GM12878 (cell line): Measurements from ENCODE around the gene NUP50. TPM values are rescaled to one million over a fixed set of nuclear protein-coding genes. Genes with fewer than 3 reads are reported as not detected.

Source experiments
- ATAC-seq: fragments of 200-7000 bp; cut with Tn5 transposase; 3 replicates; pipeline ENCODE4 v1.9.1; 2020; ENCODE audit warnings: mild to moderate bottlenecking, moderate library complexity
- BruUV-seq: library from RNA; stranded (reverse); fragments of 400-500 nt; replicated peaks from 2 replicates; lab custom pipeline; 2021; lab: Mats Ljungman, UMichigan
- CTCF ChIA-PET: fragments of 300-600 bp; sonication (Branson Sonifier 250); formaldehyde crosslinking; extraction: SDS; loops from one replicate; lab custom pipeline; 2021; ENCODE audit warnings: inconsistent platforms; lab: Yijun Ruan, JAX
- POLR2A ChIA-PET: fragments of 350-600 bp; formaldehyde crosslinking; extraction: SDS; loops from one replicate; lab custom pipeline; 2021; ENCODE audit warnings: inconsistent platforms; lab: Charles Lee
- RAD21 ChIA-PET: fragments of 300-600 bp; sonication (Branson Sonifier 250); formaldehyde crosslinking; loops from one replicate; lab custom pipeline; 2023; ENCODE audit warnings: antibody characterized with exemption; ENCODE audit not compliant: unreplicated experiment; lab: Charles Lee
- SMC1A ChIA-PET: fragments of 300-600 bp; sonication (Branson Sonifier 250); formaldehyde crosslinking; loops from one replicate; lab custom pipeline; 2023; ENCODE audit not compliant: unreplicated experiment, uncharacterized antibody; lab: Charles Lee
- DNase-seq: peaks from one replicate; pipeline ENCODE4 v3.0.0-alpha.2; 2011; ENCODE audit warnings: low read depth, low spot score
- FAIRE-seq: peaks from 3 replicates; lab custom pipeline; 2011; peaks lifted over from hg19 to GRCh38; lab: Jason Lieb, UNC
- H2AFZ ChIP-seq: 2 replicates; pipeline ENCODE4 v1.6.0; 2011; ENCODE audit warnings: low read depth, low read length, control low read depth; ENCODE audit not compliant: control insufficient read depth
- H3K27ac ChIP-seq: 2 replicates; pipeline ENCODE4 v1.5.1; 2011; ENCODE audit warnings: control low read depth; ENCODE audit not compliant: control insufficient read depth, insufficient read depth
- H3K27me3 ChIP-seq, 2 experiments: replicated peaks in 1 of 2; 2 replicates each; pipeline versions ENCODE4 v1.6.0 to v1.6.1; 2011; ENCODE audit warnings: low read length in 1 of 2; ENCODE audit not compliant: control insufficient read depth in 2 of 2, insufficient read depth in 2 of 2
- H3K36me3 ChIP-seq, 2 experiments: 2 replicates each; pipeline ENCODE4 v1.5.1; 2011; ENCODE audit warnings: low read length in 1 of 2; ENCODE audit not compliant: control insufficient read depth in 2 of 2, insufficient read depth in 2 of 2
- H3K4me1 ChIP-seq: 2 replicates; pipeline ENCODE4 v1.6.1; 2011; ENCODE audit warnings: mild to moderate bottlenecking, low read length, moderate library complexity, mixed read lengths; ENCODE audit not compliant: control insufficient read depth, insufficient read depth
- H3K4me2 ChIP-seq: 2 replicates; pipeline ENCODE4 v1.6.0; 2011; ENCODE audit warnings: control low read depth; ENCODE audit not compliant: control insufficient read depth, insufficient read depth
- H3K4me3 ChIP-seq: fragments of 200-600 bp; sonication (generic); 2 replicates; pipeline ENCODE4 v1.5.1; 2016
- H3K79me2 ChIP-seq: 2 replicates; pipeline ENCODE4 v1.6.0; 2011; ENCODE audit warnings: low read length; ENCODE audit not compliant: control insufficient read depth, insufficient read depth
- H3K9ac ChIP-seq: 2 replicates; pipeline ENCODE4 v1.8.0; 2011; ENCODE audit warnings: low read length, control low read depth, mixed read lengths; ENCODE audit not compliant: control insufficient read depth, insufficient read depth
- H3K9me3 ChIP-seq: replicated peaks from 3 replicates; pipeline ENCODE4 v1.5.1; 2011; ENCODE audit warnings: mild to moderate bottlenecking, low read length; ENCODE audit not compliant: control insufficient read depth, insufficient read depth
- H4K20me1 ChIP-seq: 2 replicates; pipeline ENCODE4 v1.6.0; 2011; ENCODE audit not compliant: control insufficient read depth, insufficient read depth
- BRCA1 ChIP-seq: IDR thresholded peaks from 2 replicates; pipeline ENCODE4 v1.6.1; 2011; ENCODE audit warnings: low read depth, low read length, improper control_type of control experiment
- DPF2 ChIP-seq: fragments of 450-650 bp; IDR thresholded peaks from 2 replicates; pipeline ENCODE4 v1.6.1; 2017; ENCODE audit warnings: mild to moderate bottlenecking
- ELK1 ChIP-seq: IDR thresholded peaks from 2 replicates; pipeline ENCODE4 v1.6.1; 2012; ENCODE audit warnings: low read depth, low read length, improper control_type of control experiment
- EZH2 ChIP-seq: IDR thresholded peaks from 2 replicates; pipeline ENCODE4 v1.6.1; 2012; ENCODE audit warnings: low read depth, mild to moderate bottlenecking, control low read depth, inconsistent platforms, low read length, borderline replicate concordance; ENCODE audit not compliant: control insufficient read depth
- NBN ChIP-seq: fragments of 450-650 bp; IDR thresholded peaks from 2 replicates; pipeline ENCODE4 v1.6.1; 2016
- NR2C2 ChIP-seq: IDR thresholded peaks from 2 replicates; pipeline ENCODE4 v1.6.1; 2011; ENCODE audit warnings: borderline replicate concordance, low read depth; ENCODE audit not compliant: control insufficient read depth, insufficient read length
- PAX8 ChIP-seq: fragments of 450-650 bp; IDR thresholded peaks from 2 replicates; pipeline ENCODE4 v1.6.1; 2017; ENCODE audit warnings: mild to moderate bottlenecking, moderate library complexity
- SIN3A ChIP-seq: IDR thresholded peaks from 2 replicates; pipeline ENCODE4 v1.6.1; 2012; ENCODE audit warnings: low read depth, low read length, improper control_type of control experiment
- STAT1 ChIP-seq: fragments of 450-650 bp; conservative IDR thresholded peaks from 2 replicates; pipeline ENCODE4 v1.6.1; 2014; ENCODE audit warnings: antibody characterized with exemption, mild to moderate bottlenecking
- ZNF274 ChIP-seq: IDR thresholded peaks from one replicate; pipeline ENCODE4 v1.8.0; 2011; ENCODE audit not compliant: insufficient read length, insufficient read depth
- ZZZ3 ChIP-seq: IDR thresholded peaks from 2 replicates; pipeline ENCODE4 v1.6.1; 2011; ENCODE audit warnings: low read depth; ENCODE audit not compliant: control insufficient read depth, insufficient read length
- WGBS: methylation state at CpG from one replicate; pipeline ENCODE4 v1.1.6; 2016; ENCODE audit warnings: low lambda C conversion rate; ENCODE audit not compliant: insufficient replicate concordance, insufficient coverage; ENCODE audit errors: missing lambda C conversion rate; 5-methylcytosine and 5-hydroxymethylcytosine counted together
- in situ Hi-C: fragments of 300-500 bp; cut with MboI; formaldehyde crosslinking; loops from 9 replicates; pipeline ENCODE4 v1.14.3; 2018; ENCODE audit warnings: mixed read lengths
- intact Hi-C: fragments of 100-400 bp; cut with micrococcal nuclease; formaldehyde crosslinking; loops from one replicate; pipeline ENCODE4 v1.14.2; 2022; ENCODE audit not compliant: unreplicated experiment
- polyA plus RNA-seq, 11 experiments: library from polyadenylated mRNA; depleted of rRNA in 4 of 11; unstranded in 6 of 11; stranded (reverse) in 5 of 11; fragments of >200 nt; fragmentation: Nextera tagmentation in 4 of 11; fragmentation: Illumina TruSeq in 1 of 11; extraction: Ambion mirVana in 4 of 11; extraction: Trizol in 1 of 11; gene quantifications; 1 replicate in 1 of 11; 2 replicates in 10 of 11; pipeline versions ENCODE4 v1.2.1 to v1.2.3, GENCODE V29; 2011 to 2016; ENCODE audit warnings: inconsistent platforms in 2 of 11, missing spikeins in 2 of 11, low read depth in 1 of 11
- total RNA-seq, 4 experiments: library from RNA; depleted of rRNA in 3 of 4; stranded (reverse); fragments of >200 nt in 3 of 4; fragmentation: Illumina TruSeq in 1 of 4; extraction: Trizol in 1 of 4; gene quantifications; 2 replicates each; pipeline versions ENCODE4 v1.2.1 to v1.2.3, GENCODE V29; 2013 to 2021
- TF ChIP-seq, protein P1 (sequence below): fragments of 450-650 bp; formaldehyde crosslinking; IDR thresholded peaks from 2 replicates; pipeline ENCODE4 v1.4.0; 2022; ENCODE audit warnings: mild to moderate bottlenecking, moderate library complexity

Gene NUP50
- total and polyA plus RNA-seq, 10 of the 15 experiments (the other 5 are each of a cell fraction or from before 2014, with no cell fraction given) = 36.8 to 125 (median 78.8) TPM

GRCh38 chr22:45203150-45203951 lies 39.6 kb downstream of the NUP50 start:
- Histone ChIP-seq H2AFZ (no peak overlapping the region), H3K36me3 (peaks cover 11 to 48% of the 10 kb centered on the region in 2 experiments), H4K20me1 (no peaks in the 10 kb centered on the region), H3K27ac (no peak overlapping the region), H3K4me3 (no peak overlapping the region), H3K79me2 (no peaks in the 10 kb centered on the region), H3K4me2 (no peak overlapping the region), H3K9ac (no peak overlapping the region), H3K27me3 (no peaks in the 10 kb centered on the region), H3K4me1 (no peaks in the 10 kb centered on the region), H3K9me3 (no peaks in the 10 kb centered on the region)
- ChIA-PET SMC1A (no interaction called here), POLR2A (no interaction called here), CTCF (no interaction called here), RAD21 (no interaction called here)
- intact Hi-C loops = no loop called here
- no TSS peak for BruUV-seq
- no peak for FAIRE-seq
- no peak for DNase-seq
- TF ChIP-seq EZH2 = no peak
- no peak for TF ChIP-seq SIN3A
- TF ChIP-seq STAT1 = no peak
- no peak for TF ChIP-seq DPF2
- in situ Hi-C loops = no loop called here
- ATAC-seq = no peak
- 96% methylated on average over 40 of the region's 40 CpGs for WGBS

DNA sequence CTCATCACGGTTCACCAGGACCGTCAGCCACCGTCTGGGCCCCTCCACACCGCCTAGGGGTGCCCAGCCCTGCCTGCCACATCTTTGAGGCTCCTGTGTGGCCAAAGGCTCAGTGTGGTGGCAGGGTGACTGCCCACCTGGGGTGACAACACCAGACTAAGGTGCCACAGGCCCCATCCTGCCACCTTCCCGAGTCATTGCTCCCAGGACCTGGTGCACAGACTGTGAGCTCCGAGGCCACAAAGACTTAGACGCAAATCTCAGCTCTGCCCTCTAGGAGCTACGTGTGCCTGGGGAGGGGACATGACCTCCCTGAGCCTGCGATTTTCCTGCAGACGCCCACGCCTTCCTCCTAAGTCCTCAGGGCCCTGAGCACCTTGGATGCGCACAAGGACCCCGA lies 40.5 kb downstream of the NUP50 start:
- H4K20me1 ChIP-seq = no peaks in the 10 kb centered on the region
- H2AFZ ChIP-seq = no peak overlapping the region
- no peaks in the 10 kb centered on the region for H3K79me2 ChIP-seq
- no peak overlapping the region for H3K4me2 ChIP-seq
- WGBS = 91% methylated on average over 13 of the region's 13 CpGs
- no peaks in the 10 kb centered on the region for H3K9me3 ChIP-seq
- FAIRE-seq (no peak), ATAC-seq (no peak), DNase-seq (no peak)
- BruUV-seq = no TSS peak
- H3K4me3 ChIP-seq = no peak overlapping the region
- CTCF ChIA-PET = no interaction called here
- intact Hi-C loops = no loop called here
- RAD21 ChIA-PET = no interaction called here
- POLR2A ChIA-PET = no interaction called here
- no peaks in the 10 kb centered on the region for H3K27me3 ChIP-seq
- no peaks in the 10 kb centered on the region for H3K4me1 ChIP-seq
- SMC1A ChIA-PET = interaction anchor here (1.1 kb wide), 1 partner anchor 10 kb away, joined by 3 read pairs; no protein-coding TSS in a partner anchor
- no peak overlapping the region for H3K9ac ChIP-seq
- in situ Hi-C loops = no loop called here
- peaks cover 5 to 45% of the 10 kb centered on the region in 2 experiments for H3K36me3 ChIP-seq
- no peak overlapping the region for H3K27ac ChIP-seq
- TF ChIP-seq, protein P1, sequence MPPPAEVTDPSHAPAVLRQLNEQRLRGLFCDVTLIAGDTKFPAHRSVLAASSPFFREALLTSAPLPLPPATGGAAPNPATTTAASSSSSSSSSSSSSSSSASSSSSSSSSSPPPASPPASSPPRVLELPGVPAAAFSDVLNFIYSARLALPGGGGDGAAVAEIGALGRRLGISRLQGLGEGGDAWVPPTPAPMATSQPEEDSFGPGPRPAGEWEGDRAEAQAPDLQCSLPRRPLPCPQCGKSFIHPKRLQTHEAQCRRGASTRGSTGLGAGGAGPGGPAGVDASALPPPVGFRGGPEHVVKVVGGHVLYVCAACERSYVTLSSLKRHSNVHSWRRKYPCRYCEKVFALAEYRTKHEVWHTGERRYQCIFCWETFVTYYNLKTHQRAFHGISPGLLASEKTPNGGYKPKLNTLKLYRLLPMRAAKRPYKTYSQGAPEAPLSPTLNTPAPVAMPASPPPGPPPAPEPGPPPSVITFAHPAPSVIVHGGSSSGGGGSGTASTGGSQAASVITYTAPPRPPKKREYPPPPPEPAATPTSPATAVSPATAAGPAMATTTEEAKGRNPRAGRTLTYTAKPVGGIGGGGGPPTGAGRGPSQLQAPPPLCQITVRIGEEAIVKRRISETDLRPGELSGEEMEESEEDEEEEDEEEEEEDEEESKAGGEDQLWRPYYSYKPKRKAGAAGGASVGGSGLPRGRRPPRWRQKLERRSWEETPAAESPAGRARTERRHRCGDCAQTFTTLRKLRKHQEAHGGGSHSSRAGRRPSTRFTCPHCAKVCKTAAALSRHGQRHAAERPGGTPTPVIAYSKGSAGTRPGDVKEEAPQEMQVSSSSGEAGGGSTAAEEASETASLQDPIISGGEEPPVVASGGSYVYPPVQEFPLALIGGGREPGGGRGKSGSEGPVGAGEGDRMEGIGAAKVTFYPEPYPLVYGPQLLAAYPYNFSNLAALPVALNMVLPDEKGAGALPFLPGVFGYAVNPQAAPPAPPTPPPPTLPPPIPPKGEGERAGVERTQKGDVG (CRISPR knock-in tag) = no peak
- TF ChIP-seq ZZZ3 (no peak), SIN3A (no peak), PAX8 (no peak), ELK1 (no peak), ZNF274 (no peak), BRCA1 (no peak), NR2C2 (no peak), NBN (no peak)
